CMK (cell line): Measurements from ENCODE around the gene TFPI.
A peak's percentile ranks its signal among the peaks of the same experiment; 100 is the strongest.
"Not testable (repeated sequence)": the region's sequence is repeated elsewhere in the genome, so short reads cannot be mapped to it uniquely, and the experiment has no call there.

ENCODE experiments used
- DNase-seq: peaks from one replicate; pipeline ENCODE4 v3.0.0-alpha.2; 2010; ENCODE audit warnings: low read depth

The TFPI gene

DNA sequence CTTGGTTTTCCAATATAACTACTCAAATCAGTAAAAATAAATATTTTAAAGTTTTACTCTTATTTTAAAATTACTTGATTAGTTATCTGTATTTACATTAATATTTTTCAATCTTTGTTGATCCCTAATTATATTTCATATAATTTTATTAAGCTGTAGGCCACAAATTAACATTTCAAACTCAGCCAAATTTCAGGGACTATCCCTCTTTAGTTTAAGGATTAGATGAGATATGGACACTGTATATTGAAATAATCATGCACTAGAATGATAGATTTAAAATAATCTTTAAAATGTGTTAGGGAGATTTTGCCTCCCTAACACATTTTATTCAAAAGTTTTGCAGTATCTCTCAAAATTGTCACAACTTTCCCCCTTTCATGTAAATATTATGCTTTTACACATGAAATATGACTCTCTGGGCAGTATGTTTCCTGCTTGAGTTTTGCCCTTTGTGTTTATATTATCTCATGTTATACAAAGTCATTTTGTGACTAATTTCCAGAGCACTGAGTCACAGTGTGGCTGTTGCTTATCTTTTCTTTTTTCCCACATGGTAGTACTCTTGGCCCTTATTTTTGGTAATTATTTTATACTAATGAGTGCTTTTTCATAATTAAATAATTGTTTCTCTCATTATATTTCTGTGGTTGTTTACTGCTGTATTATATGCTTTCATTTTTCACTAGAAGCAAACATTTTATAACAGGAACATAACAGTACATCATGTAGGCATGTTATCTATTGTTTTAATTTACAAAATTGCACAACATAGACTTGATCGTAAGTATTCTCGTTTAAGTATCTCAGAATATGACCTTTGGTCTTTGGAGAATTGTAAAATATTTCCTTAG is 1.2 kb downstream of the TFPI start:
- no peak for DNase-seq

DNA sequence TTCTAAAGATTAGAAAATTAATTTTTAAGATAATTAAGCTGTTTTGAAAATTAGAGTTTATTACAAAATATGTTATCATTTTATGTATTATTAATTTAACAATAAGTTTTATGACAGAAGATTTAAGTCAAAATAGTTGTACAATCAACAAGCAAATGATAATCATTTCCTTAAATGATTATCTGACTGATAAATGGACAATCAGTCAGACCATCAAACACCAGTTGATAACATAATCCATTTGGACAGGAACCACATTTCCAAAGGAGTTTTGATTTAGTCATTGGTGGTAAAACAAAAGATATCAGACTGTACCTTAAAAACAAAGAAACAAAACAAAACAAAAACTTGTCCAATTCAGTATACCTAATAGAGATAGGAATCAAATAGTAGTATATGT is 1.9 kb downstream of the TFPI start:
- DNase-seq: no peak

DNA sequence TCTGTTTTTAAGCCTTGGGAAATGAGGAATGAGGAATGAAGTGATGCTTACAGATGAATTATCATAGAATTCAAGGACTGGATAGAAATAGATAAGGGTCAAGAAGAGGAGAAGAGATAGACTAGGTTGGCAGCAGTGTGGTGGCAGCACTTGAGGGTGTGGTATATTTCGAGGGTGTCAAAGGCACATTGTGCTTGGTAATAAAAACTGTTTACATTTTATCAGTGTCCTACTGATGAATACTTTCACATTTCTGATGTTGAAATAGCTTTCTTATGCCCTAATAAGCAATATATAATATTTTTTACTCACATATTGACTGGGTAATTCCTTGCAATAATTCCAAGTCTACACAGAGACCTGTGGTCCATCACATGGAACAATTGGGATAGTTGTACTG is 3.4 kb downstream of the TFPI start:
- no peak for DNase-seq

DNA sequence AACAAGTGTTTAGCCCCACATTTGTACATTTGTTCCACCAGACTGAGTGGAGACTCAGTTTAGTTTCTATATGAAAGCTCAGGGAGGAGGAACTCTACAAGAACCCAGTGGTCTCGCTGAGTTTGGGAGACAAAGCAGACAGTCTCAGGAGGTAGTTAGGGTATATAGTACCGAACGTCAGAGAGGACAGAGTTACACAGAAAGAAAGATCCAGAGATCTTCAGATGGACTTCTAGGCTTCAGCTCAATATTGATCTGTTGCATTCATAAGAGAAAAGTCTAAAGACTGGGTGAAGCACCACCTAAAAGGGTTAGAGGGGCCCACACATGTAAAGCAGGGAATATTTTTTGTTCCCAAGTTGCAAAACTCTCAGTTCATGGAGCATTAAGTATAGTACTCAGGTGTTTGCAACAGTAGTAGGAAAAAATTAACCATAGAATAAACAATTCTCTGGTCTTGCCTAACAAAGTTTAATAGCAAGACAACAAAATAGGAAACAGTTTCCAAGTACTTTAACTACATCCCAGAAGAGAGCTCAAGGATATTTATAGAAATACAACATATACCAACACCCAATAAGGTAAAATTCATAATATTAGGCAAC is 4.2 kb downstream of the TFPI start:
- DNase-seq: no peak

DNA sequence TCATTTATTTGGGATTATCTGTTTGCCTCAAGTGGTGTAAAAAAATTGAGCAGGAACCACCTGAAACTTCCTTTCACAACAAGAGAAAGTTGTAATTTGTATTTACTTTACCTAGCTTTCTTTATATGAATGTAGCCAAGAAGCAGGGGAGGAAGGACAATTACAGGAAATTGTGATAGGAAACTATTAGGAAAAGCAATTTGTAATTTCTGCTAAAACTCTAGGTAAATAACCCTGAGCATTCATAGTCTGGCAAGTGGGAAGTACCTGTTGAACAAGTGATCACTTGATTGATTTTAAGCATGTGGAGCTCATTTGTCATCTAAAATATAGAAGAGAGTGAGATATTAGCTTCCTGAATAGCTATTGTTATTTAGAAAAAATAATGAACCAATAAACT is 5.0 kb downstream of the TFPI start:
- no peak for DNase-seq

DNA sequence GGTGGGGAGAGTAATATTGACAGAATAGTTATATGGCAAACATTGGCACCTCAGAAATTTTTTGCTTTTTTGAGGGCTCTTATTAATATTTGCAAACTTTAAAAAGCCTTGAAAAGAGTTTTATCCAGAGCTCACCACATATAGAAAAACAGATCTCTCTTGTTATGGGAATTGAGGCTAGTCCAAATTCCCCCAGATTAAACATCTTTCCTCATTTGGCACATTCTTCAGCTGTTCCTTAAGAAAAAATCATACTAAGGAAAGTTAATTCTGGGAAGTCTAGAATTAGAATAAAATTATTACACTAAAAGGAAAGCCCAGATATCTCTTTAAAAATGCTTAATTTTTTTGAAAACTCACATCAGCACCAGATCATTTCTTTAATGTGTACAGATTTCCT is 5.6 kb downstream of the TFPI start:
- no peak for DNase-seq

DNA sequence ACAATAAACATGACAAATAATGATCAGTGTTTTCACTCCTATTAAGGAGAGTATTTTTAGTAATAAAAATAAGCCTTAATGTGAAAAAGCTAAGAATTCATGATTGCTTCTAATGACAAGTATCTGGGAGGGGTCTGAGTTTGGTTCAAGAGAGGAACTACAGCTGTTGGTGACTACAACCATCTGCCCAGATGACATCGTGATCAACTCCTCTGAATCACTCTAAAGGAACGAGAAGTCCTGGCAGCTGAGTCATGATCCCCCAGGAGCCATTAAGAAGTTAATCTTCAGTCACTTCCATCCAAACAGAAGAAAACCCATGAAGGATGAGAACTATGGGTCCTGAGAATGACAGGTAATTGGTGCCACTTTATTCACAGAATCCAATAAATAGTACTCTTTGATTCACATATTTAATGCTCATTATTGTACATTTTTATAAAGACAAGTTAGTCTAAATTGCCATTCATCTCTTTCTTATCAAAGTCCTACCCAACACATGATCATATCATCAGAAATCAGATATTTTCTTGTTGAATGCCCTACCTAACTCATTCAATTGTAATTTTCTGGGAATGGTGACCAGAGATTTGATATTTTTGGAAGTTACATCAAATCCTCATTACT is 6.8 kb downstream of the TFPI start:
- peak; percentile 20 for DNase-seq

DNA sequence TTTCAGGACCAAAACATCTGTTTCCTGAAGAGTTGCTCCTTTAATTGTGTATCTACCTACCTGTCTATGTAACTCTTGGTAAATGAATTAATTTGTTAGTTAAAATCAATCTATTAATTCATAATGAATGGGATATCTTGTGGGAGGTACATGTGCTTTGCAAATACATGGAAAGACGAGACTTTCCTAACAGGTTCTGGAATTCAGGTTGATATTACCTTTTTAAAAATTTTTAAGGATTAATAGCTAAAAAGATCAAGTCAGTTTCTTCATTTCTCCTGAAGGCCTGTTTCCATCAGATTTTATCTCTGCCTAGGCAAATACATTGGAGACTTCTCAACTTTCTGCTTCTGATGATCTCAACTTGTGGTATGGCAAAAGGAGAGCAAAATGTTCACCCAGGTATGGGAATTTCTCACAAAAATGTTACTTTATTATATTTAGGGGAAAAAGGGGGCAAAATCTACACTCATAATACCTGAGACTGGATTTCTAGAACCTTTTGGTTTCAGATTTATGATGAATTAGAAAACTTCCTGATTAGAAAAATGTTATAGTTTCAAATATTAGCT is 7.4 kb downstream of the TFPI start:
- no peak for DNase-seq

DNA sequence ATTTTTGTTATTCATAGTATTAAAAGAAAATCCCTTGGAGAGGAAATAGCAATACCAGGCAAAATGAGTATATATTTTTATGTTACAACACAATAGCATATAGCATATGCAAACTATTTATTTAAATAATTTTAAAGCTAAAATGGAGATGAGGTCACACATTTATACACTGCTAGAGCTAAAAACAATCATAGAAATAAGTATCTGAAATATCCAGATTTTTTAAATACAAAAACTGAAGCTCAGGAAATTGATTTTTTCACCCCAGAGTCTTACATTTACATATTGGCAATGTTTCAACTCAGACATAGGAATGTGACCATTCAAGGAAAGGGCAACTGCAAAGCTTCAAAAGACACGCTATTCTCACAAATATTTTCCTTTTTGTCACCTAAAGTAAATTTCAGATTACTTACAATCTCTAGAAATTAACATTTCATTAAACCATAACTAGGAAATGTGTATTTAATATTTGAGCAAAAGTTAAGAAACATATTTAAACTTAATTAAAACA is 8.9 kb downstream of the TFPI start:
- no peak for DNase-seq

DNA sequence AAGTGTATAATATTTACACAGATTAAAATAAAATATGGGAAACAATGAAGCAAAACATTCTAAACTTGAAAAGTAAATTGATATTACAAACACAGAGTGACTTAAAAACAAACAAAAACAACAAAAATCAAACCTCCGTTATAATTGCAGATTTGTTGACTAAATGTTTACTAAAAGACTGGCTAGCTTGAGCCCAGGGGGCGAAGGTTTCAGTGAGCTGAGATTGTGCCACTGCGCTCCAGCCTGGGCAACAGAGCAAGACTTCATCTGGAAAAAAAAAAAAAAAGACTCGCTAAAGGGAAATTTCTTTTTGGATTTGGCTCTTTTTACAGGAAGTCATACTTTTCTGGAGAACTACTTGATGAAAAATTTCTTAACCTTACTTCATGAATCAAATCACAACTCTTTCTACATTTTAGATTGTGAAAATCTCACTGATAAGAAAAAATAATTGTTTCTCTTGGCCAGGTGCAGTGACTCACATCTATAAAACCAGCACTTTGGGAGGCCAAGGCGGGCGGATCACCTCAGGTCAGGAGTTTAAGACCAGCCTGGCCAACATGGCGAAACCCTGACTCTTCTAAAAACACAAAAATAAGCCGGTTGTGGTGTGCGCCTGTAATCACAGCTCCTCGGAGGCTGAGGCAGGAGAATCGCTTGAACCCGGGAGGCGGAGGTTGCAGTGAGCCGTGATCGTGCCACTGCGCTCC is 9.7 kb downstream of the TFPI start:
- no peak for DNase-seq

DNA sequence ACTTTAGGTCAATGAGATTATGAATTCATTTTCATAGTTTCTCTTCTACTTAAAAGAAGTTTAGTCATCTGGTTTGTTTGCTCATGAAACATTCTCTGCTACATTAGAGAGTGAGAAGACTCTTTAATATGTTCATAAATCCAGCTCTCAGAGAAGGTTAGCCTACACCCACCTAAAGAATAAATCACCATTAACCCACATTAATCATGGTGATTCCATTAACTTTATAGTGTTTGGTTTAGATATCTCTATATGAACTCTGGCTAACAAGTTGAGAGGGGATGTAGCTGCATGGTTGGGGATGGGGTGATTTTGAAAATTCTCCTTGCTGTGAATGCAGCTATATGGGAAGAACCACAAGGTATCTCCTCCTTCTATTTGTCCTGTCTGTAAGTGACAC is 10.7 kb downstream of the TFPI start:
- no peak for DNase-seq

DNA sequence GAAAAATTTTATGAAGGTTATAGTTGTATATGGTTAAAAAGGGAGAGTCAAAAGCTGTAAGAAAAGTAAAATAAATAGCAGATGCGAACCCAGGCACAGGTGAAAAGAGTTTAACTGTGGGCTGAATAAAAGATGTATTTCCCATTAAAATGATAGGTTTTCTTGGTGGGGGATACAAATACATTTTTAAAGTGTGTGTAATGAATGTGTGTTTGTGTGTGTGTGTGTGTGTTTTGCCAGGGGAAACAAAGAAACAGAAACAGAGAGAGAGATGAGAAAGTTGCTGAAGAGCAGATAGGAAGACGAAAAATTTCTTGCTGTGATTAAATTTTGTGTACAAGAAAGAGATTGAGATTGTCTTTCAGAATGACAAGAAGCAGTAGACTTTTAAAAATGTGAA is 12.1 kb downstream of the TFPI start:
- DNase-seq: no peak

DNA sequence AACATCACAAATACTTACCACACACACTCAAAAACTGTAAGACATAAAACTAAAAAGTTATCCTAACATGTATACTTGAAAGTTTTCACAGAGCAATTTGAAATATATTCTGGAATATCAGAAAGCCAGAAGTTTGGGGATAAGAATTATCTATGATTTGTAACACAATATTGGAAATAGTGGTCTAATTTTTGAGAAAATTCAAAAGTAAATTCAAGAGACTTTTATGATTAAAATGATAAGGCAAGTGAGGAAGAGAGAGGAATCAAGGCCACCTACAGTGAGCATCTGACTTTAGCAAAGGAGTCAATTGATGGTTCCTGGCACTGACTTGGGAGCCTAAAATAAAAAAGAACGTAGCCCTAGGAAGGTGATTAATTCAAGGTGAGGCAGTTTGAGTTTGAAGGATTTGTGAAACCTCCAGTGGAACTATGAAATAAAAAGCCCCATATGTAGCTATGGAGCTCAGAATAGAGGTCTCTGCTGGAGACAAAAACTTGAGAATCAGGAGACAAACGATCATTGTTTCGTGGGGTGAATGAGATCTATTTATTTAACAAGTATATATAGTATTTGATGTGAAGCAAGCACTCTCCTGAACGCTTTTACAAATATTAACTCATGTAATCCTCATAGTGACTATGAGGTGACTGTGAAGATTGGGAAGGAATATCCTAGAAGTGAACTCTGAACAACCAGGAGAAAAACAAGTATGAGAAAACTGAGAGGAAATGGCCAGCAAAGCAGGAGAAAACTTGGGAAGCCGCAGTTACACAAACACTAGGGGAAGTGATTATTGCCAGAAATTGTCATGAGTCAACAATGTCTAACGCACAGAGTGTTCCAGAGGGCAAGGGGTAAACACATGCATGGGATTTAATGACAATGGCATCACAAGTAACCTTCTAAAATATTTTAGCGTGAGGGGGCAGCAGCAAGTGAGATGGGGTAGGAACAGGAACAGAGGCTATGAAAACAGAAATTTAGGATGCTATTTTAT is 12.8 kb downstream of the TFPI start:
- no peak for DNase-seq

DNA sequence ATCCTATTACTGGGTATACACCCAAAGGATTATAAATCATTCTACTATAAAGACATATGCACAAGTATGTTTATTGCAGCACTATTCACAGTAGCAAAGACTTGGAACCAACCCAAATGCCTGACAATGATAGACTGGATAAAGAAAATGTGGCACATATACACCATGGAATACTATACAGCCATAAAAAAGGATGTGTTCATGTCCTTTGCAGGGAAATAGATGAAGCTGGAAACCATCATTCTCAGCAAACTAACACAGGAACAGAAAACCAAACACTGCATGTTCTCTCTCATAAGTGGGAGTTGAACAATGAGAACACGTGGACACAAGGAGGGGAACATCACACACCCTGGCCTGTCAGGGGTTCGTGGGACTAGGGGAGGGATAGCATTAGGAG is 16.0 kb downstream of the TFPI start:
- DNase-seq: not testable (repeated sequence)

DNA sequence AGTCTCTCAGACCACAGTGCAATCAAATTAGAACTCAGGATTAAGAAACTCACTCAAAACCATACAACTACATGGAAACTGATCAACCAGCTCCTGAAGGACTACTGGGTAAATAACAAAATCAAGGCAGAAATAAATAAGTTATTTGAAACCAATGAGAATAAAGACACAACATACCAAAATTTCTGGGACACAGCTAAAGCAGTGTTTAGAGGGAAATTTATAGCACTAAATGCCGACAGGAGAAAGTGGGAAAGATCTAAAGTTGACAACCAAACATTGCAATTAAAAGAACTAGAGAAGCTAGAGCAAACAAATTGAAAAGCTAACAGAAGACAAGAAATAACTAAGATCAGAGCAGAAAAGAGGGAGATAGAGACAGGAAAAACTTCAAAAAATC is 18.9 kb downstream of the TFPI start:
- not testable (repeated sequence) for DNase-seq

DNA sequence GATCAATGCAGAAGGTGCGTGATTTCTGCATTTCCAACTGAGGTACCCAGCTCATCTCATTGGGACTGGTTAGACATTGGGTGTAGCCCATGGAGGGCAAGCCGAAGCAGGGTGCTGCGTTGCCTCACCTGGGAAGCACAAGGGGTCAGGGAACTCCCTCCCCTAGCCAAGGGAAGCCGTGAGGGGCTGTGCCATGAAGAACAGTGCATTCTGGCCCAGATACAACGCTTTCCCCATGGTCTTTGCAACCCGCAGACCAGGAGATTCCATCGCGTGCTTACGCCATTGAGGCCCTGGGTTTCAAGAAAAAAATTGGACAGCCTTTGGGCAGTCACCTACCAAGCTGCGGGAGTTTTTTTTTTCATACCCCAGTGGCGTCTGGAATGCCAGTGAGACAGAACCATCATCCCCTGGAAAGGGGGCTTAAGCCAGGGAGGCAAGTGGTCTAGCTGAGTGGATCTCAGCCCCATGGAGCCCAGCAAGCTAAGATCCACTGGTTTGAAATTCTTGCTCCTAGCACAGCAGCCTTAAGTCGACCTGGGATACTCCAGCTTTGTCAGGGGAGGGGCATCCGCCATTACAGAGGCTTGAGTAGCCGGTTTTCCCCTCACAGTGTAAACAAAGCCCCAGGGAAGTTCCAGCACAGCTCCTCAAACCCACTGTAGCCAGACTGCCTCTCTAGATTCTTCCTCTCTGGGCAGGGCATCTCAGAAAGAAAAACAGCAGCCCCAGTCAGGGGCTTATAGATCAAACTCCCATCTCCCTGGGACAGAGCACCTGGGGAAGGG is 21.7 kb downstream of the TFPI start:
- no peak for DNase-seq

DNA sequence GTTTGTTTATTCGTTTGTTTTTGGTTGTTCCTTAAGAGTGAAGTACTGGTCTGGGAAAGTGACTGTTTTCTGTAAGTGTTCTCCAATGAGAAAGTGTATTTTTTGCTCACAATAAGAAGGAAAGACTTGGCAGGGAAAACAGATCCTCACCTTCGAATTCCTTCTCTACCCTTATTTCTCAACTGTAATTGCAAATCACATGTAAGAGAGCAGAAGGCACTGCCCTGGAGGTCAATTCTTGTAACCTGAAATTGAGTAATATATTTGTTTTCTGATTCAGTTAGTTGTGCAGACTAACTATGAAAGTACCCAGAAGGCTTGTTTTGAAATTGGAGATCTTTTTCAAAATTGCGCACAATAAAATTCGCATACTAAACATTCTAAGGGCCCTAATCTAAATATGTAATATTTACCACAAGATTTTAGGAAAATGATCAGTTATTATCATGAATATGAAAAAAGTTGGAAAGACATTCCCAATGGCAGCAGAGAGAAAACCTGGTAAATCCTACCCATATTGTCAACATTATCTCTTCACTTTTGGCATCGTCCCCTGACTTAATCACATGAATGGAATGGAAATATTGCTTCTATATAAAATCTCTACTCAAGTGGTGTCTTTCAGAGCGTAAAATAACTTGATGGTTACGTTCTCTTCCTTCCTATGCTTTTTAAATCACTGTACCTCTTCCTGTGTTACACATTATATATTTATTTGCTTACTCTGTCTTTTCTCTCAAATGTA is 24.1 kb downstream of the TFPI start:
- no peak for DNase-seq

DNA sequence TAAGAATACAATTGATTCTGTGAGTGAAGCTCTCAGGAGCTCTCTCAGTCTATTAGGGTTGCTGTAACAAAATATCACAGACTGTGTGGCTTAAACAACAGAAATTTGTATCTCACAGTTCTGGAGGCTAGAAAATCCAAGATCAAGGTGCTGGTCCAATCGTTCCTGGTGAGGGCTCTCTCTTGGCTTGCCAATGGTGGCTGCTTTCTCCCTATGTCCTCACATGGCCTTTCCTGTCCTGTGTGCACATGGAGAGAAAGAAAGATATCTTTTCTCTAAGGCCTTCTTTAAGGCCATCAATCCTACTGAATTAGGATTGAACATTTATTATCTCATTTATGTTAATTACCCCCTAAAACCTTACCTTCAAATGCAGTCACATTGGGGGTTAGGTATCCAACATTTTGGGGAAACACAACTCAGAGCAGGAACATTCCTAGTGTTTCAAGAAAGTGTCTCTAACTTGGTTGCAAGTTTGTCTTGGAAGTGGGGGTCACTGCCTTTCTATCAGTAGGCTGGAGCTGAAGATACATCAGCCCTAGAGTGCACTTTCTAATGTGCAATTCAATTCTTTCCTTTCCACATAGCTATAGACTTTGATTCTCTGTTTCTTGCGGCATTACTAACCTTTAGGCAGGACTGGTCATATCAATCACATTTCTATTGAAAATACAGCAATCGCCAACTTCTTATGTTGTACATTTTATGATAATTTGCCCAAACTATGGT is 24.8 kb downstream of the TFPI start:
- no peak for DNase-seq

DNA sequence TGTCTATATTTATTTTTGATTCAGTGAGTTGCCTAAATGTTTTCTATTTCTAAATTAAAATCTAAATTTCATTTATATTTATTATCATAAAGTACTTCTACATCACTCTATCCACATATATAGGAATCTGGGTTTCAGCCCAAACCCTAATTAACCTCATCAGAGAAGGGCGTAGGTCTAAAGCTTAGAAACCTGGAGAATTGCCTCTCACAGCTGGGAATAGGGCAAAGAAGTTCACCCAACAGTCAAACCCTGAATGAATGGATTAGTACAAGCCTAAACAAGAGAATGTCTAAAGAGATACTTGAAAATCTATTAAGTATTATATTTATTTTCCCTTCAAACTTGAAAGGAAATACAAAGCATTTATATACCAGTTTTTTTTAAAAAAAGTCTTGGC is 26.2 kb downstream of the TFPI start:
- DNase-seq: no peak
